Measurements from ENCODE around the gene GRID2. TPM values are rescaled to one million over a fixed set of nuclear protein-coding genes. Genes with fewer than 3 reads are reported as not detected.

Gene GRID2
- under 1 TPM in 1 of 10 donors, not detected in 9; 0.07 TPM for total RNA-seq
- polyA plus RNA-seq = under 1 TPM; 0.01 to 0.07 TPM
- long read RNA-seq, donor 1 = 0 reads
- long read RNA-seq, donor 2 = 0 reads
- long read RNA-seq, donor 3 = 0 reads

- intact Hi-C loops (cut with DNase I) = no loop called here
- TF ChIP-seq CTCF (IDR thresholded peaks at IDR 0.05) = peak in 2 of 9 donors; percentile 14 to 18
- H3K27me3 ChIP-seq = peaks cover 5 to 87% (median 79%) of the 10 kb centered on the region in 7 donors
- no peak within 1 kb of the TSS for H3K27ac ChIP-seq
- DNase-seq = peak in 1 of 2 donors; percentile 20
- WGBS, 2 donors = 0% methylated on average over 28 to 29 of the region's 29 CpGs
- peak in 1 of 8 donors; percentile 52 for ATAC-seq
- no peaks in the 10 kb centered on the region for H3K9me3 ChIP-seq
- no peaks in the 10 kb centered on the region for H3K36me3 ChIP-seq
- H3K4me1 ChIP-seq = peaks cover 0 to 29% (median 14%) of the 10 kb centered on the region in 9 donors
- H3K4me3 ChIP-seq = peak within 1 kb of the TSS in 9 of 10 donors; percentile 35 to 57 (median 48)
Observed at GRCh38 chr4:92303621-92304027, at the start of gene GRID2. TSS of gene GRID2 (plus strand) at chr4:92303966.

GRCh38 chr4:92253986-92254671, 49.6 kb upstream of the GRID2 start:
- 89 to 91% methylated on average over 4 of the region's 4 CpGs for WGBS, 2 donors
- no peak overlapping the region for H3K27ac ChIP-seq

GRCh38 chr4:92254767-92255442, 48.9 kb upstream of the GRID2 start:
- 91 to 92% methylated on average over 8 of the region's 8 CpGs for WGBS, 2 donors
- ATAC-seq (no peak), DNase-seq (no peak)
- Histone ChIP-seq H3K27ac (no peak overlapping the region), H3K36me3 (no peaks in the 10 kb centered on the region), H3K9me3 (peaks cover 0 to 39% (median 5%) of the 10 kb centered on the region in 11 donors), H3K4me3 (no peak overlapping the region), H3K27me3 (no peaks in the 10 kb centered on the region), H3K4me1 (no peaks in the 10 kb centered on the region)
- TF ChIP-seq CTCF (IDR thresholded peaks at IDR 0.05) = no peak
- intact Hi-C loops (cut with DNase I) = no loop called here

More at GRCh38 chr4:92253986-92254671, 49.6 kb upstream of the GRID2 start:
- DNase-seq (no peak), ATAC-seq (no peak)
- no peaks in the 10 kb centered on the region for H3K36me3 ChIP-seq
- intact Hi-C loops (cut with DNase I) = no loop called here
- TF ChIP-seq CTCF (IDR thresholded peaks at IDR 0.05) = no peak
- H3K4me3 ChIP-seq = no peak overlapping the region
- no peaks in the 10 kb centered on the region for H3K4me1 ChIP-seq
- H3K9me3 ChIP-seq = peaks cover 0 to 39% (median 5%) of the 10 kb centered on the region in 11 donors
- no peaks in the 10 kb centered on the region for H3K27me3 ChIP-seq

- DNase-seq = no peak
- no peak for ATAC-seq
- H3K27me3 ChIP-seq = no peaks in the 10 kb centered on the region
- WGBS, 2 donors = 91 to 95% methylated on average over 1 of the region's 1 CpG
- no peak for TF ChIP-seq CTCF (IDR thresholded peaks at IDR 0.05)
- peaks cover 0 to 36% (median 5%) of the 10 kb centered on the region in 11 donors for H3K9me3 ChIP-seq
- no peak overlapping the region for H3K27ac ChIP-seq
- no peaks in the 10 kb centered on the region for H3K36me3 ChIP-seq
- no peak overlapping the region for H3K4me3 ChIP-seq
- intact Hi-C loops (cut with DNase I) = no loop called here
- H3K4me1 ChIP-seq = no peaks in the 10 kb centered on the region
Observed at GRCh38 chr4:92255920-92256244, 47.9 kb upstream of the GRID2 start.

Measured in heart right ventricle (tissue), 16 donors.